ENCODE measurements around the gene POP4. TPM values are rescaled to one million over a fixed set of nuclear protein-coding genes. Genes with fewer than 3 reads are reported as not detected.

POP4 gene
- total and polyA plus RNA-seq, 8 donors: 2.0 to 162 (median 55.5) TPM

DNA sequence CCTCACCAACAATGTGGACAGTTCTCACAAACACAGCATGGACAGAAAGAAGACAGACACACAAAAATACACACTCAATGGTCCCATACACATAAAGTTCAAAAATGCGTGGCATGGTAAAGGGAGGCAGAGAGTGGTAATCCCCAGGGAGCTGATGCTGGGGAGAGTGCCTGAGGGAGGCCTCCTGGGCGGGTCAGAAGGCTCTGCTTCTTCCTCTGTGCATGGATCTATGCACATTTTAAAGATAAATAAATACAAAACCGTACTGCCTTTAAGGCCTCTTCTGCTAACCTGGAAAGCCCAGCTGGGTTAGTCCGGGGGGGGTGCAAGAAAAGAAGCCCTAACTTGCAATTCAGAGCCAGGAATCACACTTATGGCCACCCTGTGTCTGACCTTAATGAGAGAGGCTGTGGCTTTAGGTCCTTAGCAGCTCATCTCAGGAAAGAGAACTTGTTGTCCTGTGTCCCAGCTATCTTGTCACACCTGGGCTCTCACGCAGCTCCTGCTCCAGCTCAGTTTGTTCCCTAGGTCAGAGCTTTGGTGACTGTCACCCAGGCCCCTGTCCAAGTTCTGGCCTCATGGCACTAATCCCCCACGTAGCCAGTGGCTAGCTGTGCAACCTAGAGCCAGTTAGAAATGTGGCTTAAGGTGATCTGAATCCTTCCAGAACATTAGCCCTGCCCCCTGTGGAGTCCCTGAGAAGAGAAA, 28.5 kb downstream of the POP4 start:
- Histone ChIP-seq H3K27me3 (no peaks in the 10 kb centered on the region), H3K4me3 (no peak overlapping the region), H3K4me1 (no peaks in the 10 kb centered on the region), H3K9me3 (no peaks in the 10 kb centered on the region), H3K36me3 (no peaks in the 10 kb centered on the region), H3K27ac (no peak overlapping the region)
- TF ChIP-seq POLR2A (IDR thresholded peaks at IDR 0.05) (no peak), POLR2AphosphoS5 (IDR thresholded peaks at IDR 0.05) (no peak), EP300 (IDR thresholded peaks at IDR 0.05) (no peak)
- TF ChIP-seq, protein P1, sequence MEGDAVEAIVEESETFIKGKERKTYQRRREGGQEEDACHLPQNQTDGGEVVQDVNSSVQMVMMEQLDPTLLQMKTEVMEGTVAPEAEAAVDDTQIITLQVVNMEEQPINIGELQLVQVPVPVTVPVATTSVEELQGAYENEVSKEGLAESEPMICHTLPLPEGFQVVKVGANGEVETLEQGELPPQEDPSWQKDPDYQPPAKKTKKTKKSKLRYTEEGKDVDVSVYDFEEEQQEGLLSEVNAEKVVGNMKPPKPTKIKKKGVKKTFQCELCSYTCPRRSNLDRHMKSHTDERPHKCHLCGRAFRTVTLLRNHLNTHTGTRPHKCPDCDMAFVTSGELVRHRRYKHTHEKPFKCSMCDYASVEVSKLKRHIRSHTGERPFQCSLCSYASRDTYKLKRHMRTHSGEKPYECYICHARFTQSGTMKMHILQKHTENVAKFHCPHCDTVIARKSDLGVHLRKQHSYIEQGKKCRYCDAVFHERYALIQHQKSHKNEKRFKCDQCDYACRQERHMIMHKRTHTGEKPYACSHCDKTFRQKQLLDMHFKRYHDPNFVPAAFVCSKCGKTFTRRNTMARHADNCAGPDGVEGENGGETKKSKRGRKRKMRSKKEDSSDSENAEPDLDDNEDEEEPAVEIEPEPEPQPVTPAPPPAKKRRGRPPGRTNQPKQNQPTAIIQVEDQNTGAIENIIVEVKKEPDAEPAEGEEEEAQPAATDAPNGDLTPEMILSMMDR (IDR thresholded peaks at IDR 0.05): no peak
- WGBS, 5 donors: 67 to 83% (median 77%) methylated on average over 5 to 6 of the region's 6 CpGs
- intact Hi-C loops (cut with DNase I; ENCODE audit: low total_unique reads): no loop called here
- no peak for DNase-seq

DNA sequence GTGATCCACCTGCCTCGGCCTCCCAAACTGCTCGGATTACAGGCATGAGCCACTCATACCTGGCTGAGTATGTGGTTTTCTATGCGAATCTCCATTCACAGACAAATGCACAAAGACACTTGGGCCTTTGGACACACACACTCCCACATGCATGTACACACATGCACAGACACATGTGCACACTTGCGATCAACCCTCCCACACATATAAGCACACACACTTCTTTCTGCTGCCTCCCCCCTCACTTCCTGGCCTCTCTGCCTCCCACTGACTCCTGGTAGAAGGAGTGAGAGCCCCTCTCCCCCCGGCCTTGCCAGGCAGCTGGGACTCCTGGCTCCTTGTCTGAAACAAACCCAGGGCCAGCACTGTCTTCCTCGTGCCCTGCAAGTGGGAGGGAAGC, 29.9 kb downstream of the POP4 start:
- Histone ChIP-seq H3K9me3 (no peaks in the 10 kb centered on the region), H3K36me3 (no peaks in the 10 kb centered on the region), H3K27me3 (peaks cover 0 to 3% (median 0%) of the 10 kb centered on the region in 3 donors), H3K4me1 (no peaks in the 10 kb centered on the region), H3K4me3 (no peak overlapping the region), H3K27ac (no peak overlapping the region)
- DNase-seq: no peak
- intact Hi-C loops (cut with DNase I; ENCODE audit: low total_unique reads): no loop called here
- WGBS, 5 donors: 80 to 89% (median 86%) methylated on average over 6 of the region's 6 CpGs
- TF ChIP-seq POLR2A (IDR thresholded peaks at IDR 0.05) (no peak), EP300 (IDR thresholded peaks at IDR 0.05) (no peak), POLR2AphosphoS5 (IDR thresholded peaks at IDR 0.05) (no peak)
- TF ChIP-seq, protein P1 (IDR thresholded peaks at IDR 0.05): no peak

DNA sequence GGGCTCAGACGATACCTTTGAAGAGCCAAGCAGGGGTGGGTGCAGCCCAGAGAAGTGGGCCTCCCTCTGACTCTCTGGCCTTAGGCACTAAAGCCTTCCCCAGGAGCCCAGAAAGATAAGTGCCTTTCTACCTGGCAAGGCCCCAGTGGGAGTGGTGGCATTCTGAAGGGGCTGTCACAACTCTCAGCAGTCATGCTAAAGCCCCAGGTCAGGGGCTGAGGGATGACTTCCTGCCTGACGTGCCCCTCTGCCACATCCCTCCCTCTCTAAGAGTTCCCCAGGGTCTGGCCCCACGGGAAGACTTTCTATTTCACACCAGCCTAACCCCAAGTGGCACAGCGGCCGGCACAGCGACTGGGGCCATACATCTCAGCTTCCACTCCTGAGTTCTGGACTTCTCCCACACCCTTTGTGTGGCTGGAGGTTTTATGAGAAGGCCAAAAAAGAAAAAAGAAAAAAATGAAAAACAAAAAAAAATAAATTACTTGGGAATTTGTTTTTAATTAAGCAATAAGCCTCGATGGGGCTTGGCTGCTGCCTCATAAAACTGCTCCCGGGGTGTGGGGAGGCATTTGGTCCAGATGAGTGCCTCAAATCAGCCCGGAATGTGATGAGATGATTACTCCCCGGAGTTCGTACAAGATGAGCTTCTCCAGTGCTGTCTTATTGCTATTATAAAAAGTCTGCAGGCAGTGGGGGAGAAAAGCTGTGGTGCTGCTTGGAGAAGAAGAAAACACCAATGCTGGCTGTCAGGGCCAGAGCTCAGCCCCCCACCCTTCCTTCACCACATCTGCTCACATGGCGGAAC, 30.7 kb downstream of the POP4 start:
- no peak overlapping the region for H3K4me3 ChIP-seq
- H3K4me1 ChIP-seq: no peaks in the 10 kb centered on the region
- intact Hi-C loops (cut with DNase I; ENCODE audit: low total_unique reads): no loop called here
- H3K27ac ChIP-seq: no peak overlapping the region
- H3K27me3 ChIP-seq: peaks cover 0 to 7% (median 0%) of the 10 kb centered on the region in 3 donors
- TF ChIP-seq POLR2AphosphoS5 (IDR thresholded peaks at IDR 0.05) (no peak), POLR2A (IDR thresholded peaks at IDR 0.05) (no peak), EP300 (IDR thresholded peaks at IDR 0.05) (no peak)
- TF ChIP-seq, protein P1 (IDR thresholded peaks at IDR 0.05): no peak
- no peaks in the 10 kb centered on the region for H3K36me3 ChIP-seq
- 73 to 83% (median 81%) methylated on average over 11 to 12 of the region's 12 CpGs for WGBS, 5 donors
- no peak for DNase-seq
- no peaks in the 10 kb centered on the region for H3K9me3 ChIP-seq

DNA sequence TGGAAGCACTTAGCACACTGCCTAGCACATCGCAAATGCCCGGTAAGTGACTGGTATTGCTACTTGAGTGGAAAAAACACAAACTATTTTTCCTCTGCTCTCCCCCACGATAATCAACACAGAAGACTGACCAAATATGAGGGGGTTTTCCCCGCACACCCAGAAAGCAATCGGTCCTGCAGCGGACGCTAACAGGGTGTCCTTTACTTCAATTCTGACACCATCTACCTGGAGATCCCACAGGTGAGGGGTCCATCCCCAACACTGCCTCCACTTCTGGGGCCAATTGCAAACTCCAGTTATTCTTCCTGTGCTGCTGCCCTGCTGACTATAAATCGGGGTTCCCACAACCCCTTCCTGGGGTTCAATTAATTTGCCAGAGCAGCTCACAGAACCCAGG, 33.0 kb downstream of the POP4 start:
- intact Hi-C loops (cut with DNase I; ENCODE audit: low total_unique reads): no loop called here
- no peaks in the 10 kb centered on the region for H3K4me1 ChIP-seq
- H3K27me3 ChIP-seq: peaks cover 0 to 7% (median 0%) of the 10 kb centered on the region in 3 donors
- DNase-seq: no peak
- no peak overlapping the region for H3K27ac ChIP-seq
- no peaks in the 10 kb centered on the region for H3K36me3 ChIP-seq
- H3K9me3 ChIP-seq: no peaks in the 10 kb centered on the region
- 85 to 94% (median 89%) methylated on average over 8 of the region's 8 CpGs for WGBS, 5 donors
- H3K4me3 ChIP-seq: no peak overlapping the region
- TF ChIP-seq POLR2A (IDR thresholded peaks at IDR 0.05): no peak
- TF ChIP-seq, protein P1 (IDR thresholded peaks at IDR 0.05): no peak
- TF ChIP-seq POLR2AphosphoS5 (IDR thresholded peaks at IDR 0.05): no peak
- TF ChIP-seq EP300 (IDR thresholded peaks at IDR 0.05): no peak

Data from stomach (tissue), 9 donors.